Stimulated activated CD8-positive, alpha-beta memory T cell treated with anti-CD3 and anti-CD28 coated beads, Interleukin-7, amount 100 ng/mL, for 4 hours (primary cell): ENCODE data around the gene ITPR3.
A peak's percentile ranks its signal among the peaks of the same experiment; 100 is the strongest.
"Not testable (repeated sequence)": the region's sequence is repeated elsewhere in the genome, so short reads cannot be mapped to it uniquely, and the experiment has no call there.

Experiments
- DNase-seq, 2 donors: peaks; one replicate each; pipeline ENCODE4 v3.0.0-alpha.2; 2020; ENCODE audit warnings: low read depth in 2 of 2

ITPR3 gene

DNA sequence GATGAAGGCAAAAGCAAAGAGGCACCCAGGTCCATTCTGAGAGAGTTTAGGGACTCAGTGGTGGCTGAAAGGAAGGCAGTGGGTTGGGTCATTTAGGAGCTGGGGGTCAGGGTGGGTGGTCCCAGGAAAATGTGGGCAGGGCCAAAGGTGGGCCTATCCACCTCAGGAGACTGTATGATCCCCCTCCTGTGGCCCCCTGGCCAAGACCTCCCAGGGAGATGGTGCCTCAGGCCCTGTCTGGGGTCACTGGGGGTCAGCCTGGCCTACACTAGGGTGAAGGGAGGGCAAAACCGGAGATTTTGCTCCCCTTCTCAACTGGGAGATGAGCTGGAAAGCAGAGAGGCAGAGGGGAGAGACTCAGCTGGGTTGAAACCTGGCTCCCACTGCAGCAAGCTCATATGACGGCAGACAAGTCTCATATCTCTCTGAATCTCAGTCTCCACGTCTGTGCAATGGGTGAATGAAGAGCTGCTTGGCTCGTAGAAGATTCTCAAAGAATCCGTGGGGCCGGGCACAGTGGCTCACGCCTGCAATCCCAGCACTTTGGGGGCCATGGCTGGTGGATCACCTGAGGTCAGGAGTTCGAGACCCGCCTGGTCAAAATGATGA is 29.6 kb upstream of the ITPR3 start:
- DNase-seq: no peak

DNA sequence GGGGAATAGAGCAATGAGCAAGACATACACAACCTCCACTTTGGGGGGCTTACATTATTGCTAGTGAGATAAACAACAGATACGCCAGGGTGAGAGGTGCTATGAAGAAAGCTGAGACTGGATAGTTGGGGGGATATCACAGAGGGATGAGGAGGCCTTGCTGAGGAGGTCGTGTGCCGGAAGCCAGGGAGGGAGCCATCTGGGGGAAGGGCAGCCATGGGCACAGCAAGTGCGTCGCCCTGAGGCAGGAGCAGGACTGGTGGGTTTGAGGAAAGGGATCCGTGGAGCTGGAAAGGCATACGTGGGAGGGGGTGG is 28.9 kb upstream of the ITPR3 start:
- DNase-seq: no peak

DNA sequence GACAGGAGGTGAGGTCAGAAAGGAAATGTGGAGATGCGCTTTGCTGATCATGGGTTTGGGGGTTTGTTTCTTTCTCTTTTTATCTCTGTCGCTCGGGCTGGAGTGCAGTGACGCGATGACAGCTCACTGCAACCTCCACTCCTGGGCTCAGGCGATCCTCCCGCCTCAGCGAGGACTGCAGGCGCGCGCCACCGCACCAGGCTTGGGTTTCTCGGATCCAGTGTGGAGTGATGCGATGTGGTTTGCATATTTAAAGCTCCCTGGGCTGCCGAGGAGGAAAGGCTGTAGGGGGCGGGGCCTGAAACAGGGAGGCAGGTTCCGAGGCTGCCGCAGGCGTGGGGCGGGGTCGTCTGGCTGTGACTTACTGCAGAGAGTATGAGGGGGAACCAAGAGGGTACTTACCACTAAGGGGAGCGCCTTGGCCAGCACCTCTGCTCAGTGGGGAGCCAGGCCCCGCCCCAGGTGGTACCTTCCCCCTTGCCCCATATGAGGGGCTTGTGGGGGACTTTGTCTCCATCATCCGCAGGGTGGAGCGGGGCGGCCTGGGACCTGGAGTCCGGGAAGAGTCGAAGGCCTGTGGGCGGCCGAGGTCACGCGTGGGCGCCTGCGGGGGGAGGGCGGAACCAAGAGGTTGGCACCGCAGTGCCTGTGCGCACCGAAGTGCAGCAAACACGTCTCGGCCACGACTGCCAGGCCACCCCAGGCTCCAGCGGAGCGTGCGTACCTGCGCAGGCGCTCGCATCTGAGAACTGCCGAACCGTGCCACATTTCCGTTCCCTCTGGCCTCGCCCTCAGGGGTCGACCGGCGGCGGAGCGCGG is 28.3 kb upstream of the ITPR3 start:
- DNase-seq: peak in 1 of 2 donors; percentile 28

DNA sequence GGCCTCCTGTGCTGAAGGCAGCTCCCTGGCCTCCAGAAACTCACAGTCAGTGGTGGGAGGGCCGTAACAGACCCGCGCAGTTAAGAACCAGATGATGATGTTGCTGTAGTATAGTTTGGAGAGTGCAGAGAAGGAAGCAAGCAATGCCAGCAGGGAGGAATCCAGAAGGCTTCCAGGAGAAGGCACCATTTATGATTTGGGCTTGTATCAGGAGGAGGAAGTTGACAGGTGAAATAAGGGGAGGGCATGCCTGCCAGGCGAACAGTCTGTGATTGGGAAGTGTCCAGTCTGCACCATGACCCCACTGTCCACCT is 27.8 kb upstream of the ITPR3 start:
- DNase-seq: no peak

DNA sequence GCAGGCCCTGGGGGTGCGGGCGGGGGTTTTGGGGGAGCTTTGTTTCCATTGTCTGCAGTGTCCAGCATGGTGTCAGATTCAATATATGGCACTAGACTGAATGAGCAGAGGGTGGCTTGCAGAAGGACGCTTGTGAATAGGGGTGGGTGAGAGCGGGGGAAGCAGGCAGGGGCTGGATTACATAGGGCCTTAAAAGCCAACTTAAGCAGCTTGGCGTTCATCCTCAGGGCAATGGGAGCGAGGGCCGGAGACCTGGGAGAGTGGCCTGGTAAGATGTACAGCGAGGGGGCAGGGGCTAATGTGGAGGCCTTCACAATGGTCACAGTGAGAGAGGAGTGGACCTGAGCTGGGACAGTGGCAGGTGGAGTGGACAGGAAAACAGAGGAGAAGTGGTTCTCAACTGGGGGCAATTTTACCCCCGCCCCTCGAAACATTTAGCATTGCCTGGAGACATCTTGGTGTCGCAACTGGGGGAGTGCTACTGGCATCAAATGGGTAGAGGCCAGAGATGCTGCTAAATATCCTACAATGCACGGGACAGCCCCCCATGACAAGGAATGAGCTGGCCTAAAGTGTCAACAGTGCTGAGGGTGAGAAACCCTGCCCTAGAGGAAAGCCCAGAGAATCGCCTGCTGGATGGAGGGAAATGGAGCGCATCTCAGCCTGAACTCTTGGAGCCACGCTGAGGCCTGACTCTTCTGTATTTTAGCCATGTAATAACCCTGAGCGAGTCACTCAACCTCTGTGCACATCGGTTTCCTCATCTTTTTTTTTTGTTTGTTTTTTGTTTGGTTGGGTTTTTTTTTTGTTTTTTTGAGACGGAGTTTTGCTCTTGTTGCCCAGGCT is 25.9 kb upstream of the ITPR3 start:
- no peak for DNase-seq

DNA sequence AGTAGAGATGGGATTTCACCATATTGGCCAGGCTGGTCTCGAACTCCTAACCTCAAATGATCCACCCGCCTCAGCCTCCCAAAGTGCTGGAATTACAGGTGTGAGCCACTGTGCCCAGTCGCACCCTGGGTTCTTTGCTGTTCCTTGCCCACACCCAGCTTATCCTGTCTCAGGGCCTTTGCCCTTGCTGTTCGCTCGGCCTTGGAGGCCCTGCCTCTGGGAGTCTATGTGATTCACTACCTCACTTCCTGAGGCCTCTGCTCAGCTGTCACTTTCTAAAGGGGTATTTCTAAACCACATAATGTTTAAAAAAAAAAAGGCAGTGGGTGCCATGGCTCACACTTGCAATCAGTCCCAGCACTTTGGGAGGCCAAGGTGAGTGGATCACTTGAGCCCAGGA is 24.2 kb upstream of the ITPR3 start:
- not testable (repeated sequence) for DNase-seq

DNA sequence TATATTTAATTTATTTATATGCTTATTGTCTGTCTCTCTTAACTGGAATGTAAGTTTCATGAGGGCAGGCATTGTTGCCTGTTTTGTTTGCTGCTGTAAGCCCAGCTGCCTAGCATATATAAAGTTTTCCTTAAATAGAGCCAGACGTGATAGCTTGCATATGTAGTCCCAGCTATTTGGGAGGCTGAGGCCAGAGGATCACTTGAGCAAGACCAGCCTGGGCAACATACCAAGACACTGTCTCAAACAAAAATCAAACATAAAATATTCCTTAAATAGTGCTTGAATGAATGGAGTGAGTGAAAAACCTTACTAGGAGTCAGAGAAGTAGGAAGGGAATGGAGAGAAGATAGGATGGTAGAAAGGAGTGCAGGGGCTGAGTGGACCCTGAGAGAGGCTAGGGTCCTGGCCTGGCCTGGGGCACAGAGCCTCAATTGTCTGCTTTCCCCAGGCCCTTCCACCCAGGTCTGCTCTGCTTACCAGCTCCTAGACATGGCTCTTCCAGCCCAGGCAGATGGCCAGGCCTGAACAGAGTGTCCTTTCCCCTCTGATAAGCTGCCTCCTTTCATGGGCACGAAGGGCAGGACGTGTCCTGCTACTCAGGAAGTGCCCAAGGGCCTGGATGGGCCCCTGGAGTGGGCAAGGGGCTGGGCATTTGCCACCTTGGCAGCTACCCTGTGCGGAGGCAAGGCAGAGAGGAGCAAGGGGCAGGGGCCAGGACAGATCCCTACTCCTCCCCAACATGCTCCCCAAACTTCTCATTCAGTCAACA is 23.4 kb upstream of the ITPR3 start:
- no peak for DNase-seq

DNA sequence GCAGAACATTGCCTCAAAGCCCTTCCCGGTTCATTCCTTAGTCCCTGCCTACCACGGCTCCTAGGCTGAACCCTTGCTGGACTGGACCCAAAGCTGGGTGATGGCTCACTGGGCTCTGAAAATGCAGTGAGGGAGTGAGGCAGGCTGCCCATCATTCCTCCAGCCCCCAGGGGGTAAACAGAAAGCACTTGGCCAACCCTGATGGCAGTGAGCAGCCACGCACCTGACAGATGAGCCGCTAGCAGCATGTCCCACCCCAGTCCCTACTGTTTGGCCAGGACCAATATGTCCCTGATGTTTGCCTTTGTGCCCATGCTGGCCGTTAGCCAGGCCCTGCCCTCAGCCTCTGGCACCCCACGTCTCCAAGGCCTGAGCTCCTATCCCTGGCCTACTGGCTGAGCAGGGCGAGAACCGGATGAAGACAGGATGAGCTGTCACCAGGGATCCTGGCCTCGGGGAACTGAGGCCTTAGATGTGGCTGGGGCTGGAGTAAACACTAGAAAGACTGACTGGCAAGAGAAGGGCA is 21.6 kb upstream of the ITPR3 start:
- DNase-seq: no peak

DNA sequence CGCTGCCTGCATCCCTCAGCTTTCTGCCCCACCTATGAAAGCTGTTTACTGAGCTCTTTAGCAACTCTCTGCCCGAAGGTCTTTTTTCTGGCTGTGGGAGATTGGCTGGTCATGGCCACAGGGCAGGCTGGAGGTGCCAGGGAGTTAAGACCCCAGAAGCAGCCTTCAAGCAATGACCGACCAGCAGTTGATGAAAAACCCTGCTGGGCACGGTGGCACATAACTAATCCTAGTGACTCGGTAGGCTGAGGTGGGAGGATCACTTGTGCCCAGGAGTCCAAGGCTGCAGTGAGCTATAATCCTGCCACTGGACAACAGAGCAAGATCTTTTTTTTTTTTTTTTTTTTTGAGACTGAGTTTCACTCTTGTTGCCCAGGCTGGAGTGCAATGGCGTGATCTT is 20.4 kb upstream of the ITPR3 start:
- DNase-seq: no peak

DNA sequence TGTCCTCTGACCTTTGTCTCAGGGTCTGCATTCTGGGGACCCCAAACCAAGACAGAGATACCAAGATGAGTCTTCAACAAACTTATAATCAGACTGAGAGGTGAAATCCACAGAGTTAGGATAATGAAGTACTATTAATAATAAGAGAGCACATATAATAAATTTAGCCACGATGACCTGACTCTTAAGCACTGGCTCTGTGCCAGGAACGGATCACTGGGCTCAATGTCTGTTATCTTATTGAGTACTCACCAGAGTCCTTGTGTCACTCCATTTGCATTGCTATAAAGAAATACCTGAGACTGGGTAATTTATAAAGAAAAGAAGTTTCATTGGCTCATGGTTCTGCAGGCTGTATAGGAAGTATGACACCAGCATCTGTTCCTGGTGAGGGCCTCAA is 18.9 kb upstream of the ITPR3 start:
- no peak for DNase-seq

DNA sequence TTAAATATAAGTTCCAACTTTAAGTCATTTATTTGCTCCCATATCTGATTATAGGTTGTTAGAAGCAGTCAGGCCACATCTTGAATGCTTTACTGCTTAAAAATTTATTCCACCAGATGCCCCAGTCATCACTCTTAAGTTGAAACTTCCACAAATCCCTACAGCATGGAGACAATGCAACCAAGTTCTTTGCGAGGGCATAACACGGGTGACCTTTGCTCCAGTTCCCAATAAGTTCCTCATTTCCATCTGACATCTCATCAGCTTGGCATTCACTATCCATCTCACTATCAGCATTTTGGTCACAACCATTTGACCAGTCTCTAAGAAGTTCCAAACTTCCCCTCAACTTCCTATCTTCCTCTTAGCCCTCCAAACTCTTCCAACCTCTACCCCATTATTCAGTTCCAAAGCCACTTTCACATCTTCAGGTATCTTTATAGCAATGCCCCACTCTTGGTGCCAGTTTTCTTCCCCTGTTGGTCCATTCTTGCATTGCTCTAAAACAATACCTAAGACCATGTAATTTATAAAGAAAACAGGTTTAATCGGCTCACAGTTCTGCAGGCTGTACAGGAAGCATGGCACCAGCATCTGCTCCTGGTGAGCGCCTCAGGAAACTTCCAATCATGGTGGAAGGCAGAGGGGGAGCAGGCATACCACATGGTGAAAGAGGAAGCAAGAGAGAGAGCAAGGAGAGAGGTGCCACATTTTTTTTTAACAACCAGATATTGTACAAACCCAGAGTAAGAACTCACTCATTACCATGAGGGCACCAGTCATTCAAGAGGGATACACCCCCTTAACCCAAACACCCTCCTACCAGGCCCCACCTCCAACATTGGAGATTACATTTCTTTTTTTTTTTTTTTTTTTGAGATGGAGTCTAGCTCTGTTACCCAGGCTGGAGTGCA is 15.9 kb upstream of the ITPR3 start:
- no peak for DNase-seq

DNA sequence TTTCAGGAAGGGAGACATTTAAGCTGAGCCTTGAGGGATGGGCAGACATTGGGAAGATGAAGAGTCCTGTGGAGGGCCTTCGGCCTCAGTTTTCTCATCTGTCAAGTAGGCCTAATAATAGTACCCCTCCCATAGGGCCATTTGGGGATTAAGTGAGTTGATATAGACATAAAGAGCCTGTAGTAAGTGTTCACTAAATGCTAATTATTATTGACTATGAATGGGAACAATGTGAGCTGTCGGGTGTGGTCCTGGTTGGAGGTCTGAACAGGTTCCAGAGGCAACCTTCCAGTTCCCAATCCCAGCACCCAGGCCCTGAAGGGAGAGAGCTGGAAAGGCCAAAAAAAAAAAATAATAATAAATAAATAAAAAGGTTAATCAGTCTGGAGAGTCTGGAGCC is 14.5 kb upstream of the ITPR3 start:
- DNase-seq: no peak

DNA sequence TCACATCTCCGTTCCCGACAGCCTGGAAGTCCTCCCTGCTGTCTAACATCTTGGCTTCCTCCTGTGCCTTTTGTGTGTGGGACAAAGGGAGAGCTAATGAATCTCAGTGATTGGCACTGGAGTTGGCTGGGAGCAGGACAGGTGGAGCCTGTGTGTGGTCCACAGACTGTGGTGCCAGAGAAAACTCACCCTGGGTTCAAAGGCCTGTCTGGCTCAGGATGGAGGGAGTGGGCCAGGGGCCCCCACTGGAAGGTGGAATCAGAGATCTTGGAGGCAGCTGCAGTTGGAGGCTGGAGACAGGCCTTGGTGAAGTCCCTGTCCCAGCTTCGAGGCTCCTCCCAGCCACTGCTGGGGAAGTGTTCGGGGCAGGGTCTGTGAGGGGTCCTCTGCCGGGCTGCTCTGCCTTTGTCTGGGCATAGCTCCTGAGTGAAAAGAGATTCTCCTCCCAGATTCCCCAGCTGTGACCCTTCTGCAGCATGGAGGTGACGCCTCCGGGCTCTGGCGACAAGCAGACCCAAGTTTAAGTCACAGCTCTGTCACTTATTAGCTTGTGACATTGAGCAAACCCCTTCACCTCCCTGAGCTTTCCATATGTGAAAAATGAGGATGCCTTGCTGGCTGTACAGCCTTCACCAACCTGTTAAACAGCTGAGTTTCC is 13.9 kb upstream of the ITPR3 start:
- DNase-seq: no peak

DNA sequence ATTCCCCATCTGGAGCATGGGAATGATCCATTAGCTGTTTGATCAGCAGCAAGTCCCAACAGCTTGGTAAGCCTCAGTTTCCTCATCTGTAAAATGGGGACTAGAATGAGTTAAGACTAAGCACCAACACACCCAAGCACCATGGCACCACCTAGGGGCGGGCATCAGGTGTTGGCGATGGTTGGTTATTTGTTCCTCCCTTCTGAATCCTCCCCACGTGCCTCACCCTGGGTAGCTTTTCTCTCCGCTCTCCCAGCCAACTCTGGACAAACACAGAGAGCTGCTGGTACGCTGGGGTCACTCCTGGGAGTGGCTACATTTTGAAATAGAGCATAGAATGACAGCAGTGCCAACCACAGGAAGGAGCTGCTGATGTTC is 13.3 kb upstream of the ITPR3 start:
- no peak for DNase-seq

DNA sequence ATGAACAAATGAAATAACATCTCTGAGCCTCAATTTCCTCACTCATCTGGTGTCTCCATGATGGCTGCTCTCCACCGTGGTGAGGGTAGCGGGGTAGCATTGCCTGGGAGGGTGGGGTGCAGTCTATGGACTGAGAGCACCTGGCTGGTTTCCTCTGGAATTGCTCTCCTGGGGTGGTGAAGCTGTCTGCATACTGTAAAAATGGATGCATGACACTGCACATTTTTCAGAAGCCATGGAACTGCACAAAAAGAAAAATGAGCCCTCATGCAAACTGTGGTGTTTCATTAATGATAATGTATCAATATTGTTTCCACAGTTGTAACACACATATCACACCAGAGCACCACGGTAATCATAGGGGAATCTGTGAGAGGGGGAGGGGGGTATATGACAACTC is 12.1 kb upstream of the ITPR3 start:
- no peak for DNase-seq

DNA sequence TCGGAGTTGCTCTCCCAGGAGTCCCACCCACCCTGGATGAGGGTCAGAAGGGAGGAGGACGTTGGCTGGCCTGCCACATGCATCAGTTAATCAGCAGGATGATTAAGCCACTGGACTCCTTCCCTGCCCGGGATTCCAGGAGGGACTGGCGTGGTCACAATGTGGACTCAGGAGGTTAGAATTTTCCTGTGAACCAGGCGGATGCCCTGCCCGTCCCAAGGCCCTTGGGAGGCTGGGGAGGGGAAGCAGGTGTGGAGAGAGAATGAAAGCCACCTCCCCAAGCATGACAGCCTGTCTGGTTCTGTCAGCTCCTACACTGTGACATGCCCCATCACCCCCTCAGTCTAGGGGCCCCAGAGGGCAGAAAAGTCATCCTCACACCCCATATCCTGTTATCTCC is 11.6 kb upstream of the ITPR3 start:
- no peak for DNase-seq

DNA sequence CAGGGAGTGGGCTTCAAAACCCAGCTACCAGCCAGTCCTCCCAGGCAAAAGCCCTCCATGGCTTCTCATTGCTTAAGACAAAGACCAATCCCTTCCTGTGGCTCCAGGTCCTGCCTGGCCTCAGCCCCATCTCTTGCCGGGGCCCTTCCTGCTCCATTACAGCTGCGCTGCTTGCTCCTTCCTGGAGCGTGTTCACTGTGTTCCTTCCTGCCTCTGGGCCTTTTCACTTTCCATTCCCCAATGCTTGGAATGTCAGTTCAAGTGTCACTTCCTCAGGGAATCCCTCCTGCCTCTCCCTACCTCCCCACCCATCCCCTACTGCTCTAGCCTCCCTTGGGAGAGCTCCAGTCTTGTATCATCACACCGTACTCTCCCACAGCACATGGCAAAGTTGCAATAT is 11.1 kb upstream of the ITPR3 start:
- DNase-seq: no peak

DNA sequence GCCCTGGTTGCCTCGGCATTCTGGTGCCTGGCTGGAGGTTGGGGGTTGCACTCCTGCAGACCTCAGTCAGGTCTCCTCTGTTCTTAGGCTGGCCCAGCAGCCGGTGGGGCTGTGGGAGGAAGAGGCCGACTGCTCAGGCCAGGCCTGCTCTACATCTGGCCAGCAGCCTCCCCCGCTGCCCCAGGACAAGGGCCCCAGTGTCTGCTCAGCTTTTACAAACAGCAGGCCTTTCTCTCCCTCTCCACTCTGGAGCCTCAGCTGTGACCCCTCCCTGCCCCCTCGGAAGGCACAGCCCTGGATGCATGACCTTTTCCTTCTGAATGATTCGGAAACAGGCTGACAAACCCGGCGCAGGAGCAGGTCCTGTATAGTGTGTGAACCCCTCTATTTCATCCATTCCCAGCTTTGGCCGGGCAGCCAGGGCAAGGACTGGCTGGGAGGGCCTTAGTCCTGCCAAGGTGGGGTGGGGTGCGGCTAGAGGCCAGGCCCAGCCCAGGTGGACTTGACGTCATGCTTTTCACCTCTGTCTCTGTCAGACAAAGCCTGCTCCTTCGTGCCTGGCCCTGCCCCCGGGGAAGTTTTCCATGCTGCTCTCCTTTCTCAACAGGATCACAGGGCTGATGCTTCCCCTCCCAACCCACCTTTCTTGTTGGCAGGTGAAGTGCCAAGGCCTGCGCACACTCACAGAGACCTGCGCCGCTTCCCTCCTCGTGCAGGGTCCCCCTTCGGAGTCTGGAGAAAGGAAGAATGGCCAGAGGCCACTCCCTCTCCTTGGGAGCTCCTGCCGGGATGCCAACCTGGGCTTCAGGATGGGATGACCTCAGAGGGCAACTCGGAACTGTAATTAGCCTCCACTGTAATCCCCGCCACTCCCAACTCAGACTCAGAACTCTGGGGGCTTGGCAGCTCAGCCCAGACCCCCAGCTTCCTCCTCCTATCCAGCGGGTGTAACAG is 10.1 kb upstream of the ITPR3 start:
- no peak for DNase-seq

DNA sequence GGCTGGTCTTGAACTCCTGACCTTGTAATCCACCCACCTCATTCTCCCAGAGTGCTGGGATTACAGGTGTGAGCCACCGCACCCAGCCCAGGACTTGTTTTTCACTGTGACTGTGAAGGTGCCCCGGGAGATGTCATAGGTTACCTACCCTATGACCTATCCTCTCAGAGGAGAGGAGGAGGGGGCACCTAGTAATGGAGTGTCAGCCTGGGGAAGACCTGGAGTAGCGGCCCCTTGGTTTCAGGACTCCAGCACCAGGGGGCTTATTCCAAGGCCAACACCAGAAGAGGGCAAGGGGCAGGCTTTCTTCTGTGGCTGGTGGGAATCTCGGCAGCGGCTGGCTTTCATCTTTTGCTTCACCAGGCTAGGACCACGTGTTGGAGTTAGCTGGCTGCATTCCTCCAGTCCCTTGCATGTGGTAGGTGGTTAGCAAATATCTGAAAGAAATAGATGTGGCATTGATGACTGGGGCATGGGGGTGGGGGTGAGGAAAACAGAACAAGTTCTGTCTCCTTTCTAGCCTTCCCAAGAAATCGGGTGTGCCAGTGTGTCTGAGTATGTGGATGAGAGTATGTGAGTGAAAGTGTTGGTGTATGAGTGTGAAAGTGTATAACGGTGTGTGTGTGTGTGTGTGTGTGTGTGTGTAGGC is 7.9 kb upstream of the ITPR3 start:
- DNase-seq: no peak
